PFSK-1 (cell line): Measurements from ENCODE around the gene AZGP1. TPM values are rescaled to one million over a fixed set of nuclear protein-coding genes. Genes with fewer than 3 reads are reported as not detected.

ENCODE experiments used
- FOXP2 ChIP-seq: optimal IDR thresholded peaks from 2 replicates; pipeline ENCODE3; 2011; ENCODE audit warnings: borderline replicate concordance, control low read depth, inconsistent platforms; ENCODE audit not compliant: insufficient read depth; ENCODE audit errors: extremely low read length, extremely low read depth
- POLR2AphosphoS5 ChIP-seq: IDR thresholded peaks from 2 replicates; pipeline ENCODE4 v1.6.1; 2012; ENCODE audit warnings: low read depth, mild to moderate bottlenecking, control low read depth, low read length, moderate library complexity
- SIN3A ChIP-seq: IDR thresholded peaks from 2 replicates; pipeline ENCODE4 v1.6.1; 2012; ENCODE audit warnings: mild to moderate bottlenecking, low read length, moderate library complexity, borderline replicate concordance; ENCODE audit not compliant: insufficient read depth
- TAF1 ChIP-seq: IDR thresholded peaks from 2 replicates; pipeline ENCODE4 v1.6.1; 2012; ENCODE audit warnings: low read length, control low read depth, borderline replicate concordance; ENCODE audit not compliant: insufficient read depth
- polyA plus RNA-seq: library from polyadenylated mRNA; unstranded; fragments of >200 nt; gene quantifications from one replicate; pipeline ENCODE4 v1.2.1, GENCODE V29; 2012; ENCODE audit warnings: low read depth, missing spikeins; ENCODE audit not compliant: insufficient read length
- TF ChIP-seq, protein P1 (sequence below), 2 experiments: IDR thresholded peaks; 2 replicates each; pipeline versions ENCODE4 v1.6.1 to v1.8.0; 2011 to 2012; ENCODE audit warnings: low read depth in 2 of 2, low read length in 2 of 2, control low read depth in 1 of 2, inconsistent platforms in 1 of 2, mild to moderate bottlenecking in 1 of 2, moderate library complexity in 1 of 2; ENCODE audit not compliant: insufficient read depth in 1 of 2

AZGP1 gene
- polyA plus RNA-seq: 0.46 TPM

DNA sequence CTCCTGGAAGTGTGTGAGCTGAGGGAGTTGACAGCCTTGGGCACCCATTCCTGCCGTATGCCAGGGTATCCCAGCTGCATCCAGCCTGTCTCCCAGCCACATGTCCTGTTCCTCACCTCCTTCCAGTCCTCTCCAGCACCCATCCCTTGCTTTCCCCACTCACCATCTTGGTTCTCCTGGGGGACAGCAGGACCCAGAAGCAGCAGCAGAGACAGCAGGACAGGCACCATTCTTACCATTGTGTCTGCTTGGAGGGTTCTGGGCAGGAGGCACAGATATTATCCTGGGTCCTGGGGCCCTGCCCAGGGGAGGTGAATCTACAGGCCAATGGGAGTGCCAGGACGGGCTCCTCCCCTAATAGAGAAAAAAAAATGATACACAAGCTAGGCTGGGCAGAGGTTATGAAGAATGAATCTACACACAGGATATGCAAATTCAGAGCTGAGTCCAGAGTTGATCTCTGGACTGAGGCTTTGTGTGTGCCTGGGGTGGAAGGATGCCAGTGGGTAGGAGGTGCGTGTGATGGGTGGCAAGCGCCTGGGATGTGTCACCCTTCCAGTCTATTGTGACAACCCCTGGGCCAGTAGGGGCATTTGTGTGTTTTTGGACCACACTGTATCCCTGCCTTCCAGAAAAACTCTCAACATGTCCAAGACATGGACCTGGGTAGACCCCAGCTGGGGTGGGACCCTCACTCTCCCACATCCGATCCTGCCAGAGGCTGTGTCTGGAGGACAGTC, at the start of gene AZGP1:
Gene AZGP1 (minus strand): TSS at position 250 of the 740 bp plus-strand sequence. CDS start 11 bp downstream, at position 239.
- no peak for TF ChIP-seq SIN3A
- no peak for TF ChIP-seq POLR2AphosphoS5
- TF ChIP-seq, protein P1, sequence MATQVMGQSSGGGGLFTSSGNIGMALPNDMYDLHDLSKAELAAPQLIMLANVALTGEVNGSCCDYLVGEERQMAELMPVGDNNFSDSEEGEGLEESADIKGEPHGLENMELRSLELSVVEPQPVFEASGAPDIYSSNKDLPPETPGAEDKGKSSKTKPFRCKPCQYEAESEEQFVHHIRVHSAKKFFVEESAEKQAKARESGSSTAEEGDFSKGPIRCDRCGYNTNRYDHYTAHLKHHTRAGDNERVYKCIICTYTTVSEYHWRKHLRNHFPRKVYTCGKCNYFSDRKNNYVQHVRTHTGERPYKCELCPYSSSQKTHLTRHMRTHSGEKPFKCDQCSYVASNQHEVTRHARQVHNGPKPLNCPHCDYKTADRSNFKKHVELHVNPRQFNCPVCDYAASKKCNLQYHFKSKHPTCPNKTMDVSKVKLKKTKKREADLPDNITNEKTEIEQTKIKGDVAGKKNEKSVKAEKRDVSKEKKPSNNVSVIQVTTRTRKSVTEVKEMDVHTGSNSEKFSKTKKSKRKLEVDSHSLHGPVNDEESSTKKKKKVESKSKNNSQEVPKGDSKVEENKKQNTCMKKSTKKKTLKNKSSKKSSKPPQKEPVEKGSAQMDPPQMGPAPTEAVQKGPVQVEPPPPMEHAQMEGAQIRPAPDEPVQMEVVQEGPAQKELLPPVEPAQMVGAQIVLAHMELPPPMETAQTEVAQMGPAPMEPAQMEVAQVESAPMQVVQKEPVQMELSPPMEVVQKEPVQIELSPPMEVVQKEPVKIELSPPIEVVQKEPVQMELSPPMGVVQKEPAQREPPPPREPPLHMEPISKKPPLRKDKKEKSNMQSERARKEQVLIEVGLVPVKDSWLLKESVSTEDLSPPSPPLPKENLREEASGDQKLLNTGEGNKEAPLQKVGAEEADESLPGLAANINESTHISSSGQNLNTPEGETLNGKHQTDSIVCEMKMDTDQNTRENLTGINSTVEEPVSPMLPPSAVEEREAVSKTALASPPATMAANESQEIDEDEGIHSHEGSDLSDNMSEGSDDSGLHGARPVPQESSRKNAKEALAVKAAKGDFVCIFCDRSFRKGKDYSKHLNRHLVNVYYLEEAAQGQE (IDR thresholded peaks at IDR 0.05; ENCODE audit: insufficient read depth in 1 of 2, low read depth in 2 of 2, low read length in 2 of 2): no peak
- no peak for TF ChIP-seq TAF1

DNA sequence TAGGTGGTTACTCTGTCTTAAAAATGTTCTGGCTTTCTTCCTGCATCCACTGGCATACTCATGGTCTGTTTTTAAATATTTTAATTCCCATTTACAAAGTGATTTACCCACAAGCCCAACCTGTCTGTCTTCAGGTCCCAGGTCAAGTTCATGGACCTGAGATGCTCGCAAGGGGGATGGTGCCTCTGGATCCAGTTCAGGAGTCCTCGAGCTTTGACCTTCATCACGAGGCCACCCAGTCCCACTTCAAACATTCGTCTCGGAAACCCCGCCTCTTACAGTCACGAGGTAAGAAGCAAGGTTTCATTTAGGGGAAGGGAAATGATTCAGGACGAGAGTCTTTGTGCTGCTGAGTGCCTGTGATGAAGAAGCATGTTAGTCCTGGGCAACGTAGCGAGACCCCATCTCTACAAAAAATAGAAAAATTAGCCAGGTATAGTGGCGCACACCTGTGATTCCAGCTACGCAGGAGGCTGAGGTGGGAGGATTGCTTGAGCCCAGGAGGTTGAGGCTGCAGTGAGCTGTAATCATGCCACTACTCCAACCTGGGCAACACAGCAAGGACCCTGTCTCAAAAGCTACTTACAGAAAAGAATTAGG, 48.3 kb upstream of the AZGP1 start:
- TF ChIP-seq FOXP2: no peak
- TF ChIP-seq POLR2AphosphoS5: no peak
- TF ChIP-seq, protein P1 (IDR thresholded peaks at IDR 0.05; ENCODE audit: insufficient read depth in 1 of 2, low read depth in 2 of 2, low read length in 2 of 2): no peak
- no peak for TF ChIP-seq TAF1
- TF ChIP-seq SIN3A: no peak

GRCh38 chr7:100023526-100023925, 47.7 kb upstream of the AZGP1 start:
- TF ChIP-seq, protein P1 (IDR thresholded peaks at IDR 0.05; ENCODE audit: insufficient read depth in 1 of 2, low read depth in 2 of 2, low read length in 2 of 2): no peak
- TF ChIP-seq SIN3A: no peak
- no peak for TF ChIP-seq TAF1
- no peak for TF ChIP-seq FOXP2
- TF ChIP-seq POLR2AphosphoS5: no peak

DNA sequence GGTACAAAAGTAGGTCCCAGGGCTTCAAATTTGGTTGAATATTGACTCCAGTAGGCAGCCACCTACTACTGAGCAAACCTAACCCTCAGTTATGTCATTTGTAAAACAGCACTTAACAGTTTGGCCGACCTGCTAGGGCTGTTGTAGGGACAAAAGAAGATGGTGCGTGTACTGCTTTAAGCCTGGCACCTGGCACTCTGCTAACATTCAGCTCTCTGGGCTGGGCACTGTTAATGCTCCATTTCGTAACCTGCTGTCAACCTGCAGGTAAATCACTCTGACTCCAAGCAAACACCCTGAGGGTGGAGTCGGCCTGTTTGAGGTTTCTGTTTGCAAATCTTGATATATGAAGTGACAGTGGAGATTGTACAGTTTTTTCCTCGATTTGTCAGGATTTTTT, 46.8 kb upstream of the AZGP1 start:
- TF ChIP-seq SIN3A: no peak
- no peak for TF ChIP-seq POLR2AphosphoS5
- TF ChIP-seq TAF1: no peak
- TF ChIP-seq, protein P1 (IDR thresholded peaks at IDR 0.05; ENCODE audit: insufficient read depth in 1 of 2, low read depth in 2 of 2, low read length in 2 of 2): no peak
- no peak for TF ChIP-seq FOXP2
